Measurements from ENCODE around the gene GET4.

DNA sequence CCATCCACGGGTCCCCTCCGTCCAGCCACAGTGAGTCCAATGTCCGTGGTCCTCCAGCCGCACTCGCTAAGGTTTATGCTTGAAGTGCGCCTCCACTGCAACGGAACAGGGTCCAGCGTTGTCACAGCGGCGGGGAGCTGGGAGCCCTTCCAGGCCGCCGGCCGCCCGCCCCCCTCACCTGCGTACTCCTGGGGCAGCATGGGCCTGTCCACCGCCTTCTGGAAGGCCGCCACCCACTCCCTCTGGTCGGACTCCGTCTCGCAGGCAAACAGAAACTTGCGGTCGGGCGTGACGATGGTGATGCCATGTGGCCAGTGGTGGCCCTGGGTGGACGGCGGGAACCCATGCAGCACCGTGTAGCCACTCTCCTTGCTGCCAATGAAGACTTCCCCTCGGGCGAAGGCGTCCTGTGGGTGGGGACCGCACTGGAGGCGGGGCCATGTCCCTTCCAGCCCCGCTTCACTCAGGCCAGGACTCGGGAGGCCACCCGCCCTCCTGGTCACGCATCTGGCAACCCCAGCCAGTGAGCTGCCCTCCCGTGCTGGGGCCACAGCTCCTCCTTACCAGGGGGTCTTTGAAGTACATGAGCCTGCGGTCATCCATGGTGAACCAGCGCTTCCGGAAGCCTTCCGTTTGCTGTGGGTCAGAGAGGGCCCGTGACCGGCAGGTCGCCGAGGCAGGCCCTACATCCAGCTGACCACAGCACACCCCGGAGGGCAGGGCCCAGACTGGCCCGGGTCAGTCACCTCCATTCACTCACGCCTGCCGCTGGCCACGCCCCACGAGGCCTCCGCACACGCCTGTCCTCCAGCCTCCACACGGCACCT is 22.7 kb downstream of the GET4 start:
- TF ChIP-seq, protein P1, sequence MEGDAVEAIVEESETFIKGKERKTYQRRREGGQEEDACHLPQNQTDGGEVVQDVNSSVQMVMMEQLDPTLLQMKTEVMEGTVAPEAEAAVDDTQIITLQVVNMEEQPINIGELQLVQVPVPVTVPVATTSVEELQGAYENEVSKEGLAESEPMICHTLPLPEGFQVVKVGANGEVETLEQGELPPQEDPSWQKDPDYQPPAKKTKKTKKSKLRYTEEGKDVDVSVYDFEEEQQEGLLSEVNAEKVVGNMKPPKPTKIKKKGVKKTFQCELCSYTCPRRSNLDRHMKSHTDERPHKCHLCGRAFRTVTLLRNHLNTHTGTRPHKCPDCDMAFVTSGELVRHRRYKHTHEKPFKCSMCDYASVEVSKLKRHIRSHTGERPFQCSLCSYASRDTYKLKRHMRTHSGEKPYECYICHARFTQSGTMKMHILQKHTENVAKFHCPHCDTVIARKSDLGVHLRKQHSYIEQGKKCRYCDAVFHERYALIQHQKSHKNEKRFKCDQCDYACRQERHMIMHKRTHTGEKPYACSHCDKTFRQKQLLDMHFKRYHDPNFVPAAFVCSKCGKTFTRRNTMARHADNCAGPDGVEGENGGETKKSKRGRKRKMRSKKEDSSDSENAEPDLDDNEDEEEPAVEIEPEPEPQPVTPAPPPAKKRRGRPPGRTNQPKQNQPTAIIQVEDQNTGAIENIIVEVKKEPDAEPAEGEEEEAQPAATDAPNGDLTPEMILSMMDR (conservative IDR thresholded peaks at IDR 0.05 in 1 of 2, IDR thresholded peaks at IDR 0.05 in 1 of 2; ENCODE audit: extremely low read depth in 1 of 2, insufficient read depth in 1 of 2, low read depth in 1 of 2, low read length in 2 of 2): no peak
- no peak for TF ChIP-seq EZH2 (IDR thresholded peaks at IDR 0.05; ENCODE audit: borderline replicate concordance, low read length)
